K562 (cell line): ENCODE measurements around the gene GPRIN2. TPM values are rescaled to one million over a fixed set of nuclear protein-coding genes. Genes with fewer than 3 reads are reported as not detected.

Source experiments
- BCOR ChIP-seq: fragments of 450-650 bp; IDR thresholded peaks from 2 replicates; pipeline ENCODE4 v1.6.1; 2016
- ELF4 ChIP-seq: fragments of 450-650 bp; formaldehyde crosslinking; IDR thresholded peaks from 2 replicates; pipeline ENCODE4 v1.4.0; 2022; ENCODE audit warnings: missing genetic modification characterization
- FOXJ2 ChIP-seq: fragments of 200-800 bp; sonication (Bioruptor generic); IDR thresholded peaks from 2 replicates; pipeline ENCODE4 v1.6.1; 2016; ENCODE audit warnings: missing genetic modification characterization, missing compliant biosample characterization
- KLF10 ChIP-seq: fragments of 250-450 bp; sonication (Bioruptor Pico); IDR thresholded peaks from 2 replicates; pipeline ENCODE4 v1.6.1; 2021; ENCODE audit warnings: matching md5 sums
- MEF2D ChIP-seq: conservative IDR thresholded peaks from 2 replicates; pipeline ENCODE4 v1.6.1; 2016; ENCODE audit warnings: low read depth, missing genetic modification characterization, missing compliant biosample characterization
- RBM34 ChIP-seq: fragments of 200-400 bp; formaldehyde crosslinking; IDR thresholded peaks from 2 replicates; pipeline ENCODE4 v1.6.1; 2018; ENCODE audit warnings: low read length, borderline replicate concordance; ENCODE audit not compliant: insufficient read depth
- SAFB ChIP-seq: fragments of 200-400 bp; formaldehyde crosslinking; IDR thresholded peaks from 2 replicates; pipeline ENCODE4 v1.6.1; 2017; ENCODE audit warnings: low read depth, low read length, borderline replicate concordance
- SIX5 ChIP-seq, 2 experiments: IDR thresholded peaks; 2 replicates each; pipeline ENCODE4 v1.6.1; 2011; ENCODE audit warnings: low read length in 2 of 2, borderline replicate concordance in 1 of 2, low read depth in 1 of 2, mild to moderate bottlenecking in 1 of 2, moderate library complexity in 1 of 2; ENCODE audit not compliant: insufficient read depth in 1 of 2
- SMC3 ChIP-seq: conservative IDR thresholded peaks from 2 replicates; pipeline ENCODE4 v1.6.1; 2011; ENCODE audit warnings: low read depth, low read length, improper control_type of control experiment; ENCODE audit not compliant: insufficient read depth
- ZNF551 ChIP-seq: fragments of 250-450 bp; sonication (Bioruptor Pico); IDR thresholded peaks from 2 replicates; pipeline ENCODE4 v1.5.0; 2021; ENCODE audit warnings: mild to moderate bottlenecking, moderate library complexity
- ZNF644 ChIP-seq: fragments of 200-800 bp; sonication (Bioruptor generic); IDR thresholded peaks from 2 replicates; pipeline ENCODE4 v1.6.1; 2016; ENCODE audit warnings: low read depth, missing genetic modification characterization, missing compliant biosample characterization
- ZZZ3 ChIP-seq: fragments of 450-650 bp; IDR thresholded peaks from 2 replicates; pipeline ENCODE4 v1.6.1; 2016; ENCODE audit warnings: antibody characterized with exemption, mild to moderate bottlenecking, moderate library complexity
- polyA plus RNA-seq, 8 experiments: library from polyadenylated mRNA; depleted of rRNA in 4 of 8; stranded (reverse) in 5 of 8; unstranded in 3 of 8; fragments of >200 nt; fragmentation: Nextera tagmentation in 2 of 8; fragmentation: Illumina TruSeq in 1 of 8; extraction: Ambion mirVana in 2 of 8; extraction: Trizol in 1 of 8; gene quantifications; 2 replicates each; pipeline versions ENCODE4 v1.2.1 to v1.2.3, GENCODE V29; 2011 to 2014; ENCODE audit warnings: inconsistent platforms in 1 of 8, missing spikeins in 1 of 8
- total RNA-seq, 7 experiments: library from RNA; depleted of rRNA in 6 of 7; stranded (reverse); fragments of >200 nt in 6 of 7; fragmentation: Illumina TruSeq in 2 of 7; extraction: Trizol in 2 of 7; gene quantifications; 2 replicates each; pipeline versions ENCODE4 v1.2.1 to v1.2.3, GENCODE V29; 2011 to 2021; ENCODE audit warnings: low replicate concordance in 1 of 7
- TF ChIP-seq, protein P1 (sequence below): sonication (generic); formaldehyde crosslinking; IDR thresholded peaks from 2 replicates; pipeline ENCODE4 v1.8.0; 2022; ENCODE audit warnings: missing genetic modification reagents, mild to moderate bottlenecking, moderate library complexity, borderline replicate concordance
- TF ChIP-seq, protein P2 (sequence below): IDR thresholded peaks from 2 replicates; pipeline ENCODE4 v1.6.1; 2012; ENCODE audit warnings: low read depth, low read length, improper control_type of control experiment, borderline replicate concordance
- TF ChIP-seq, protein P3 (sequence below): fragments of 250-450 bp; sonication (Bioruptor Pico); IDR thresholded peaks from 2 replicates; pipeline ENCODE4 v1.8.0; 2022; ENCODE audit warnings: moderate library complexity, mild to moderate bottlenecking, inconsistent platforms
- TF ChIP-seq, protein P4 (sequence below): fragments of 250-450 bp; sonication (Bioruptor Pico); IDR thresholded peaks from 2 replicates; pipeline ENCODE4 v1.8.0; 2021; ENCODE audit warnings: mild to moderate bottlenecking, moderate library complexity
- TF ChIP-seq, protein P5 (sequence below): sonication (generic); formaldehyde crosslinking; IDR thresholded peaks from 2 replicates; pipeline ENCODE4 v1.8.0; 2023; ENCODE audit warnings: mild to moderate bottlenecking, missing genetic modification reagents
- TF ChIP-seq, protein P6 (sequence below): fragments of 450-650 bp; conservative IDR thresholded peaks from 2 replicates; pipeline ENCODE4 v1.6.1; 2016; ENCODE audit warnings: missing genetic modification characterization, low read depth, mild to moderate bottlenecking, control low read depth, missing compliant biosample characterization

GPRIN2 gene
- total and polyA plus RNA-seq, 9 of the 15 experiments (the other 6 are each of a cell fraction or from before 2014, with no cell fraction given) = not detected

DNA sequence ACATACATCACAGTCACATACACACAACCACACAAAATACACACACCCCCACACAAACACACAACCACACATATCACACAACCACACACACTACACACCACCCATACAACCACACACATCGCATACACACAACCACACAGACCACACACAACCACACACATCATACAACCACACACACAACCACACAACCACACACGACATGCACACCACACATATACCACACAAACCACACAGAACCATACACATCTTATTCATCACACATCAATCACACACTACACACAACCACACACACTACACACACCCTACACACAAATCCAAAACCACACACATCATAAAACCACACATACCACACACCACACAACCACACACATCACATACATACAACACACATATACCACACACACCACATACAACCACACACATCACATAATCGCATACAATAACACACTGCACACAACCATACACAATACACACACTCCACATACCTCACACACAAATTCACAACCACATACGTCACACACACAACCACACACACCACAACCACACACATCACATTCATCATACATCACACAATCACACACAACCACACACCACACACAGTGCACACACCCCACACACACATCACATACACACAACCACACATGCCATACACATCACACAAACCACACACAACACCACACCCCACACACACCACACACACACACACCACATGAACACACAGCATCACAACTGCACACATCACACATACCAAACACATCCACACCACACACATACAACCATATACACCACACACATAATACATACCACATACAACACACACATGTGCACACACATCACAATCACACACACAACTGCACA is 30.4 kb downstream of the GPRIN2 start (continued):
- TF ChIP-seq, protein P1, sequence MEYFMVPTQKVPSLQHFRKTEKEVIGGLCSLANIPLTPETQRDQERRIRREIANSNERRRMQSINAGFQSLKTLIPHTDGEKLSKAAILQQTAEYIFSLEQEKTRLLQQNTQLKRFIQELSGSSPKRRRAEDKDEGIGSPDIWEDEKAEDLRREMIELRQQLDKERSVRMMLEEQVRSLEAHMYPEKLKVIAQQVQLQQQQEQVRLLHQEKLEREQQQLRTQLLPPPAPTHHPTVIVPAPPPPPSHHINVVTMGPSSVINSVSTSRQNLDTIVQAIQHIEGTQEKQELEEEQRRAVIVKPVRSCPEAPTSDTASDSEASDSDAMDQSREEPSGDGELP (CRISPR knock-in tag) = no peak
- TF ChIP-seq, protein P2, sequence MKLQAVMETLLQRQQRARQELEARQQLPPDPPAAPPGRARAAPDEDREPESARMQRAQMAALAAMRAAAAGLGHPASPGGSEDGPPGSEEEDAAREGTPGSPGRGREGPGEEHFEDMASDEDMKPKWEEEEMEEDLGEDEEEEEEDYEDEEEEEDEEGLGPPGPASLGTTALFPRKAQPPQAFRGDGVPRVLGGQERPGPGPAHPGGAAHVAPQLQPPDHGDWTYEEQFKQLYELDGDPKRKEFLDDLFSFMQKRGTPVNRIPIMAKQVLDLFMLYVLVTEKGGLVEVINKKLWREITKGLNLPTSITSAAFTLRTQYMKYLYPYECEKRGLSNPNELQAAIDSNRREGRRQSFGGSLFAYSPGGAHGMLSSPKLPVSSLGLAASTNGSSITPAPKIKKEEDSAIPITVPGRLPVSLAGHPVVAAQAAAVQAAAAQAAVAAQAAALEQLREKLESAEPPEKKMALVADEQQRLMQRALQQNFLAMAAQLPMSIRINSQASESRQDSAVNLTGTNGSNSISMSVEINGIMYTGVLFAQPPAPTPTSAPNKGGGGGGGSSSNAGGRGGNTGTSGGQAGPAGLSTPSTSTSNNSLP = no peak
- TF ChIP-seq SMC3 = no peak
- TF ChIP-seq MEF2D (tag) = no peak
- no peak for TF ChIP-seq SIX5 (IDR thresholded peaks at IDR 0.05; ENCODE audit: borderline replicate concordance in 1 of 2, insufficient read depth in 1 of 2, low read depth in 1 of 2, low read length in 2 of 2)
- peak; percentile 90; the same call in 1 of the 2 replicates for TF ChIP-seq ELF4 (CRISPR knock-in tag)
- TF ChIP-seq, protein P3, sequence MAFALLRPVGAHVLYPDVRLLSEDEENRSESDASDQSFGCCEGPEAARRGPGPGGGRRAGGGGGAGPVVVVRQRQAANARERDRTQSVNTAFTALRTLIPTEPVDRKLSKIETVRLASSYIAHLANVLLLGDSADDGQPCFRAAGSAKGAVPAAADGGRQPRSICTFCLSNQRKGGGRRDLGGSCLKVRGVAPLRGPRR = no peak
- no peak for TF ChIP-seq ZZZ3
- no peak for TF ChIP-seq SAFB
- TF ChIP-seq, protein P4, sequence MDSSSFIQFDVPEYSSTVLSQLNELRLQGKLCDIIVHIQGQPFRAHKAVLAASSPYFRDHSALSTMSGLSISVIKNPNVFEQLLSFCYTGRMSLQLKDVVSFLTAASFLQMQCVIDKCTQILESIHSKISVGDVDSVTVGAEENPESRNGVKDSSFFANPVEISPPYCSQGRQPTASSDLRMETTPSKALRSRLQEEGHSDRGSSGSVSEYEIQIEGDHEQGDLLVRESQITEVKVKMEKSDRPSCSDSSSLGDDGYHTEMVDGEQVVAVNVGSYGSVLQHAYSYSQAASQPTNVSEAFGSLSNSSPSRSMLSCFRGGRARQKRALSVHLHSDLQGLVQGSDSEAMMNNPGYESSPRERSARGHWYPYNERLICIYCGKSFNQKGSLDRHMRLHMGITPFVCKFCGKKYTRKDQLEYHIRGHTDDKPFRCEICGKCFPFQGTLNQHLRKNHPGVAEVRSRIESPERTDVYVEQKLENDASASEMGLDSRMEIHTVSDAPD (CRISPR knock-in tag) = no peak
- TF ChIP-seq BCOR = peak; percentile 71; the same call in 1 of the 2 replicates
- TF ChIP-seq, protein P5, sequence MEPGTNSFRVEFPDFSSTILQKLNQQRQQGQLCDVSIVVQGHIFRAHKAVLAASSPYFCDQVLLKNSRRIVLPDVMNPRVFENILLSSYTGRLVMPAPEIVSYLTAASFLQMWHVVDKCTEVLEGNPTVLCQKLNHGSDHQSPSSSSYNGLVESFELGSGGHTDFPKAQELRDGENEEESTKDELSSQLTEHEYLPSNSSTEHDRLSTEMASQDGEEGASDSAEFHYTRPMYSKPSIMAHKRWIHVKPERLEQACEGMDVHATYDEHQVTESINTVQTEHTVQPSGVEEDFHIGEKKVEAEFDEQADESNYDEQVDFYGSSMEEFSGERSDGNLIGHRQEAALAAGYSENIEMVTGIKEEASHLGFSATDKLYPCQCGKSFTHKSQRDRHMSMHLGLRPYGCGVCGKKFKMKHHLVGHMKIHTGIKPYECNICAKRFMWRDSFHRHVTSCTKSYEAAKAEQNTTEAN (CRISPR knock-in tag) = no peak
- no peak for TF ChIP-seq ZNF644 (tag)
- no peak for TF ChIP-seq RBM34
- TF ChIP-seq, protein P6, sequence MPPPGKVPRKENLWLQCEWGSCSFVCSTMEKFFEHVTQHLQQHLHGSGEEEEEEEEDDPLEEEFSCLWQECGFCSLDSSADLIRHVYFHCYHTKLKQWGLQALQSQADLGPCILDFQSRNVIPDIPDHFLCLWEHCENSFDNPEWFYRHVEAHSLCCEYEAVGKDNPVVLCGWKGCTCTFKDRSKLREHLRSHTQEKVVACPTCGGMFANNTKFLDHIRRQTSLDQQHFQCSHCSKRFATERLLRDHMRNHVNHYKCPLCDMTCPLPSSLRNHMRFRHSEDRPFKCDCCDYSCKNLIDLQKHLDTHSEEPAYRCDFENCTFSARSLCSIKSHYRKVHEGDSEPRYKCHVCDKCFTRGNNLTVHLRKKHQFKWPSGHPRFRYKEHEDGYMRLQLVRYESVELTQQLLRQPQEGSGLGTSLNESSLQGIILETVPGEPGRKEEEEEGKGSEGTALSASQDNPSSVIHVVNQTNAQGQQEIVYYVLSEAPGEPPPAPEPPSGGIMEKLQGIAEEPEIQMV (tag) = no peak
- no peak for TF ChIP-seq FOXJ2 (tag)
- no peak for TF ChIP-seq KLF10 (CRISPR knock-in tag)
- TF ChIP-seq ZNF551 = no peak
